Upper lobe of left lung (tissue), 6 donors: ENCODE measurements around the gene ZIC5. TPM values are rescaled to one million over a fixed set of nuclear protein-coding genes. Genes with fewer than 3 reads are reported as not detected.

Experiments
- ATAC-seq, 2 donors: fragments of 200-7000 bp; cut with Tn5 transposase; one replicate each; pipeline ENCODE4 v1.9.1; 2022; ENCODE audit warnings: mild to moderate bottlenecking in 2 of 2, moderate library complexity in 2 of 2; ENCODE audit not compliant: low FRiP score in 2 of 2
- DNase-seq, 2 donors: peaks; one replicate each; pipeline ENCODE4 v3.0.0-alpha.2; 2019 to 2020
- H3K27ac ChIP-seq, 4 donors: fragments of 200-600 bp; sonication (generic); one replicate each; pipeline ENCODE4 v1.5.1; 2016 to 2019
- H3K27me3 ChIP-seq, 4 donors: fragments of 200-600 bp; sonication (generic); one replicate each; pipeline ENCODE4 v1.5.1; 2017 to 2019
- H3K36me3 ChIP-seq, 4 donors: fragments of 200-600 bp; sonication (generic); one replicate each; pipeline ENCODE4 v1.5.1; 2016 to 2019
- H3K4me1 ChIP-seq, 4 donors: fragments of 200-600 bp; sonication (generic); one replicate each; pipeline ENCODE4 v1.5.1; 2018 to 2019
- H3K4me3 ChIP-seq, 4 donors: fragments of 200-600 bp; sonication (generic); one replicate each; pipeline ENCODE4 v1.5.1; 2017 to 2019; ENCODE audit warnings: mild to moderate bottlenecking in 2 of 4, moderate library complexity in 1 of 4
- H3K9me3 ChIP-seq, 4 donors: fragments of 200-600 bp; sonication (generic); one replicate each; pipeline ENCODE4 v1.5.1; 2018 to 2019
- EP300 ChIP-seq, 4 donors: sonication (generic); formaldehyde crosslinking; IDR thresholded peaks; one replicate each; pipeline ENCODE4 v1.5.1; 2017; ENCODE audit warnings: antibody characterized with exemption in 4 of 4, control low read depth in 2 of 4
- POLR2A ChIP-seq, 4 donors: fragments of 450-650 bp; IDR thresholded peaks; one replicate each; pipeline ENCODE4 v1.5.1; 2016 to 2017; ENCODE audit warnings: antibody characterized with exemption in 4 of 4, mild to moderate bottlenecking in 2 of 4
- POLR2AphosphoS5 ChIP-seq, 2 donors: sonication (generic); formaldehyde crosslinking; IDR thresholded peaks; one replicate each; pipeline ENCODE4 v1.5.1; 2017; ENCODE audit warnings: antibody characterized with exemption in 2 of 2
- WGBS, 2 donors: methylation state at CpG; one replicate each; pipeline ENCODE4 v1.1.5; 2017 to 2018; 5-methylcytosine and 5-hydroxymethylcytosine counted together
- total RNA-seq, 6 donors: library from RNA; depleted of rRNA in 4 of 6; stranded (reverse); fragments of >200 nt in 4 of 6; gene quantifications; one replicate each; pipeline versions ENCODE4 v1.1.0 to v1.2.1, GENCODE V29; 2016 to 2021
- TF ChIP-seq, protein P1 (sequence below), 6 experiments: fragments of 450-650 bp in 4 of 6; fragments of 200-600 bp in 2 of 6; sonication (generic) in 2 of 6; IDR thresholded peaks; one replicate each; pipeline ENCODE4 v1.5.1; 2016 to 2019; ENCODE audit warnings: antibody characterized with exemption in 6 of 6
- donor health status: DM: no; HTN: no; CAD: no; lungs with moderate emphysema.
- donor health status: DM: no; HTN: yes; CAD: no; lungs with severe emphysema.

Gene ZIC5
- total RNA-seq, 6 donors from 2014 or later, result 0.07 TPM; not detected in 5

GRCh38 chr13:99984461-99985240, 13.1 kb upstream of the ZIC5 start:
- Histone ChIP-seq H3K9me3 (peaks cover 0 to 3% (median 0%) of the 10 kb centered on the region in 4 donors), H3K27ac (no peak overlapping the region), H3K4me1 (peaks cover 28 to 56% (median 32%) of the 10 kb centered on the region in 4 donors), H3K4me3 (no peak overlapping the region), H3K36me3 (no peaks in the 10 kb centered on the region), H3K27me3 (peaks cover 1 to 96% (median 75%) of the 10 kb centered on the region in 4 donors)
- DNase-seq (no peak), ATAC-seq (no peak)
- TF ChIP-seq, protein P1, sequence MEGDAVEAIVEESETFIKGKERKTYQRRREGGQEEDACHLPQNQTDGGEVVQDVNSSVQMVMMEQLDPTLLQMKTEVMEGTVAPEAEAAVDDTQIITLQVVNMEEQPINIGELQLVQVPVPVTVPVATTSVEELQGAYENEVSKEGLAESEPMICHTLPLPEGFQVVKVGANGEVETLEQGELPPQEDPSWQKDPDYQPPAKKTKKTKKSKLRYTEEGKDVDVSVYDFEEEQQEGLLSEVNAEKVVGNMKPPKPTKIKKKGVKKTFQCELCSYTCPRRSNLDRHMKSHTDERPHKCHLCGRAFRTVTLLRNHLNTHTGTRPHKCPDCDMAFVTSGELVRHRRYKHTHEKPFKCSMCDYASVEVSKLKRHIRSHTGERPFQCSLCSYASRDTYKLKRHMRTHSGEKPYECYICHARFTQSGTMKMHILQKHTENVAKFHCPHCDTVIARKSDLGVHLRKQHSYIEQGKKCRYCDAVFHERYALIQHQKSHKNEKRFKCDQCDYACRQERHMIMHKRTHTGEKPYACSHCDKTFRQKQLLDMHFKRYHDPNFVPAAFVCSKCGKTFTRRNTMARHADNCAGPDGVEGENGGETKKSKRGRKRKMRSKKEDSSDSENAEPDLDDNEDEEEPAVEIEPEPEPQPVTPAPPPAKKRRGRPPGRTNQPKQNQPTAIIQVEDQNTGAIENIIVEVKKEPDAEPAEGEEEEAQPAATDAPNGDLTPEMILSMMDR (IDR thresholded peaks at IDR 0.05), result no peak
- TF ChIP-seq EP300 (IDR thresholded peaks at IDR 0.05) (no peak), POLR2A (IDR thresholded peaks at IDR 0.05) (no peak), POLR2AphosphoS5 (IDR thresholded peaks at IDR 0.05) (no peak)
- 12 to 14% methylated on average over 23 to 39 of the region's 44 CpGs for WGBS, 2 donors

DNA sequence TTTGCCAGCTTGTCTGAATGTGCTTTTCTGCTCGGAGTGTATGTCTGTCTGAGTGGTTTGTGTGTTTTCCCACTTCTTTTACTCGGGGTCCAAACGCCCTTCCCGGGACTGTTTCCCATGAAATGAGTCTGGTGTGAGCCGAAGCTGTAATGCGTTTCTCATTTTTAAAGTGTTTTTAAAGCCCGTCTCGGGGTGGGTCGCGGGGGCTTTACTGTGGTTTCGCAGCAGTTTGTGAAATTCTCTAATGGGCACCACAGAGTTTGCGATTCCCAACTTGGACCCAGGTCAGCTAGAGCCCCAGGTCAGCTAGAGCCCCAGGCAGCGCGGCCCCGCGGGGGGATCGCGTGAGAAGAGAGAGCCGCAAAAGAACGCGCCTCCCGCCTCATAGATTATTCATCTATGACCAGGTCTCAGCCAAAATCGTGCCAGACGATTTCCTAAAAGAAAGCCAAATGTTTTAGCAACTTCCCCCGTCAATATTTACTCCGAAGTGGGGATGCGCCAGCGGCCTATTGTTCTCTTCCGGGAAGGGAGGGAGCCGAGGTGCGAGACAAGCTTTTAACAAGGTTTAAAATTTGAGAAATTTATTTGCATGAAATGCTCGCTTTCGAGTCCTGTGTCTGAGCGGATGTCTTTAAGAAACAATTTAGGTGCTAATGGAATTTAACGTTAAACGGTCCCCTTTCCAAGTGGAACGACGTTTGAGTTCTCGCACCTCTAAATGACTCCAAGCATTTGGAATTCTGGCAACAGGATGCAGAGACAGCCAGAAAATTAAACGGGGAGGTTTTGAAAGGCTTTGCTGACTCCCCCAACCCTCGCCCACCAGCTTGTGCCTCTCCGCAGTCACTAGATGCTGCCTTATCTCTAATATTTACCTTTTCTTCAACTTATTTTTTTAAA, 12.2 kb upstream of the ZIC5 start:
- Histone ChIP-seq H3K4me3 (no peak overlapping the region), H3K27ac (no peak overlapping the region), H3K27me3 (peaks cover 4 to 96% (median 74%) of the 10 kb centered on the region in 4 donors), H3K4me1 (peaks cover 29 to 52% (median 37%) of the 10 kb centered on the region in 4 donors), H3K9me3 (peaks cover 0 to 3% (median 0%) of the 10 kb centered on the region in 4 donors), H3K36me3 (no peaks in the 10 kb centered on the region)
- no peak for TF ChIP-seq POLR2A (IDR thresholded peaks at IDR 0.05)
- TF ChIP-seq, protein P1 (IDR thresholded peaks at IDR 0.05), result no peak
- TF ChIP-seq POLR2AphosphoS5 (IDR thresholded peaks at IDR 0.05), result no peak
- TF ChIP-seq EP300 (IDR thresholded peaks at IDR 0.05), result no peak
- ATAC-seq (no peak), DNase-seq (peak in 1 of 2 donors; percentile 68)
- WGBS, 2 donors, result 12 to 15% methylated on average over 42 of the region's 42 CpGs

DNA sequence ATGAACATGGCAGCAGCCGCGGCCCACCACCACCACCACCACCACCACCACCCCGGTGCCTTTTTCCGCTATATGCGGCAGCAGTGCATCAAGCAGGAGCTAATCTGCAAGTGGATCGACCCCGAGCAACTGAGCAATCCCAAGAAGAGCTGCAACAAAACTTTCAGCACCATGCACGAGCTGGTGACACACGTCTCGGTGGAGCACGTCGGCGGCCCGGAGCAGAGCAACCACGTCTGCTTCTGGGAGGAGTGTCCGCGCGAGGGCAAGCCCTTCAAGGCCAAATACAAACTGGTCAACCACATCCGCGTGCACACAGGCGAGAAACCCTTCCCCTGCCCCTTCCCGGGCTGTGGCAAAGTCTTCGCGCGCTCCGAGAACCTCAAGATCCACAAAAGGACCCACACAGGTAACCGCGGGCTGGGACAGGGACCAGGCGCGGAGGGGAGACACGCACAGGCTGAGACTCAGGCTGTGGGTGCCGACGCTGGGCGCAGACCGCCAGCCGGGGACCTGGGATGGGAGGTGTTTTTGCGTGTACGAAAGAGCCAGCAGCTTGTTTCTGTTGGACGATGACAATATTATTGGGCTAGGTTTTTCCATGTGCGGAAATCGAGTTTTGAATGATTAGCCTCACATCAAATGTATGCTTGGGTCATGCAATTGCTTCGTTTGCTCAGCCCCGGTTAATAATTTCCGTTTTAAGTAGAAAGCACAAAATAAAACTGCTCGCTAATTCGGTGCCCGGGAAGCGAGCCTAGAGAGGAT, 11.3 kb upstream of the ZIC5 start:
- Histone ChIP-seq H3K27me3 (peaks cover 4 to 96% (median 74%) of the 10 kb centered on the region in 4 donors), H3K4me1 (peaks cover 32 to 56% (median 37%) of the 10 kb centered on the region in 4 donors), H3K27ac (no peak overlapping the region), H3K36me3 (no peaks in the 10 kb centered on the region), H3K4me3 (peak overlapping the region in 1 of 4 donors; percentile 36), H3K9me3 (peaks cover 0 to 3% (median 0%) of the 10 kb centered on the region in 4 donors)
- no peak for ATAC-seq
- no peak for TF ChIP-seq POLR2AphosphoS5 (IDR thresholded peaks at IDR 0.05)
- no peak for TF ChIP-seq POLR2A (IDR thresholded peaks at IDR 0.05)
- TF ChIP-seq EP300 (IDR thresholded peaks at IDR 0.05), result no peak
- TF ChIP-seq, protein P1 (IDR thresholded peaks at IDR 0.05), result no peak
- 6 to 10% methylated on average over 20 to 31 of the region's 48 CpGs for WGBS, 2 donors
- peak in 1 of 2 donors; percentile 67 for DNase-seq

DNA sequence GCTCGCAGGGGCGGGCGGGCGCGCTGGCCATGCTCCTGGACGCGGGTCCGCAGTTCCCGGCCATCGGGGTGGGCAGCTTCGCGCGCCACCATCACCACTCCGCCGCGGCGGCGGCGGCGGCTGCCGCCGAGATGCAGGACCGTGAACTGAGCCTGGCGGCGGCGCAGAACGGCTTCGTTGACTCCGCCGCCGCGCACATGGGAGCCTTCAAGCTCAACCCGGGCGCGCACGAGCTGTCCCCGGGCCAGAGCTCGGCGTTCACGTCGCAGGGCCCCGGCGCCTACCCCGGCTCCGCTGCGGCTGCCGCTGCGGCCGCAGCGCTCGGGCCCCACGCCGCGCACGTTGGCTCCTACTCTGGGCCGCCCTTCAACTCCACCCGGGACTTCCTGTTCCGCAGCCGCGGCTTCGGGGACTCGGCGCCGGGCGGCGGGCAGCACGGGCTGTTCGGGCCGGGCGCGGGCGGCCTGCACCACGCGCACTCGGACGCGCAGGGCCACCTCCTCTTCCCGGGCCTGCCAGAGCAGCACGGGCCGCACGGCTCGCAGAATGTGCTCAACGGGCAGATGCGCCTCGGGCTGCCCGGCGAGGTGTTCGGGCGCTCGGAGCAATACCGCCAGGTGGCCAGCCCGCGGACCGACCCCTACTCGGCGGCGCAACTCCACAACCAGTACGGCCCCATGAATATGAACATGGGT, 10.6 kb upstream of the ZIC5 start:
- ATAC-seq (no peak), DNase-seq (peak in 1 of 2 donors; percentile 87)
- H3K9me3 ChIP-seq, result peaks cover 0 to 3% (median 0%) of the 10 kb centered on the region in 4 donors
- no peak for TF ChIP-seq EP300 (IDR thresholded peaks at IDR 0.05)
- TF ChIP-seq, protein P1 (IDR thresholded peaks at IDR 0.05), result no peak
- TF ChIP-seq POLR2A (IDR thresholded peaks at IDR 0.05), result no peak
- TF ChIP-seq POLR2AphosphoS5 (IDR thresholded peaks at IDR 0.05), result no peak
- peaks cover 4 to 95% (median 72%) of the 10 kb centered on the region in 4 donors for H3K27me3 ChIP-seq
- no peak overlapping the region for H3K27ac ChIP-seq
- peaks cover 32 to 56% (median 37%) of the 10 kb centered on the region in 4 donors for H3K4me1 ChIP-seq
- 8% methylated on average over 22 of the region's 98 CpGs; no CpG with 5 or more reads in 1 of the 2 donors for WGBS, 2 donors
- peak overlapping the region in 3 of 4 donors; percentile 36 to 49 (median 49) for H3K4me3 ChIP-seq
- H3K36me3 ChIP-seq, result no peaks in the 10 kb centered on the region
